Pancreas (tissue), 10 donors: Measurements from ENCODE around the gene ADRM1. TPM values are rescaled to one million over a fixed set of nuclear protein-coding genes. Genes with fewer than 3 reads are reported as not detected.

Experiments used
- ATAC-seq, 4 donors: fragments of 200-7000 bp; cut with Tn5 transposase; one replicate each; pipeline versions ENCODE4 v1.8.0 to v1.9.1; 2020; ENCODE audit warnings: mild to moderate bottlenecking in 4 of 4, moderate library complexity in 4 of 4
- DNase-seq, 6 donors: peaks; one replicate each; pipeline ENCODE4 v3.0.0-alpha.2; 2020
- FAIRE-seq: peaks from 2 replicates; lab custom pipeline; 2012; peaks lifted over from hg19 to GRCh38; lab: Jason Lieb, UNC
- H3K27ac ChIP-seq, 4 donors: fragments of 200-600 bp; sonication (generic); 1 replicate in 3 of 4; 2 replicates in 1 of 4; pipeline versions ENCODE4 v1.5.0 to v1.8.0; 2020
- H3K27me3 ChIP-seq, 4 donors: fragments of 200-600 bp; one replicate each; pipeline ENCODE4 v1.8.0; 2021
- H3K36me3 ChIP-seq, 3 donors: fragments of 200-600 bp; sonication (generic) in 1 of 3; one replicate each; pipeline versions ENCODE4 v1.5.0 to v1.8.0; 2020 to 2021
- H3K4me1 ChIP-seq, 3 donors: fragments of 200-600 bp; one replicate each; pipeline ENCODE4 v1.8.0; 2021
- H3K4me3 ChIP-seq, 4 donors: fragments of 200-600 bp; sonication (generic) in 2 of 4; one replicate each; pipeline versions ENCODE4 v1.5.0 to v1.8.0; 2020 to 2021
- H3K9me3 ChIP-seq, 4 donors: fragments of 200-600 bp; one replicate each; pipeline ENCODE4 v1.8.0; 2021
- WGBS, 2 donors: extraction: QIAGEN DNeasy Blood & Tissue Kit; methylation state at CpG; one replicate each; pipeline ENCODE4 v1.1.7; 2013; 5-methylcytosine and 5-hydroxymethylcytosine counted together
- intact Hi-C, 3 donors: fragments of 100-400 bp; cut with DNase I; formaldehyde crosslinking; loops; one replicate each; pipeline versions ENCODE4 v1.11.1 to v1.14.2; 2022
- polyA plus RNA-seq, 2 donors: library from polyadenylated mRNA; stranded (reverse); fragments of 200-250 nt; gene quantifications; one replicate each; pipeline ENCODE4 v1.2.3, GENCODE V29; 2013
- total RNA-seq, 6 donors: library from RNA; stranded (reverse); fragmentation: NEBNext Ultra II Directional in 4 of 6; extraction: Animal tissue kit (Norgen Biotek cat#: 25700) in 4 of 6; gene quantifications; one replicate each; pipeline versions ENCODE4 v1.2.1 to v1.2.4, GENCODE V29; 2021 to 2023
- TF ChIP-seq, protein P1 (sequence below), 4 donors: fragments of 200-600 bp; sonication (generic) in 3 of 4; IDR thresholded peaks; one replicate each; pipeline versions ENCODE4 v1.5.0 to v1.8.0; 2021; ENCODE audit warnings: antibody characterized with exemption in 4 of 4
- donor health status: healthy with polysubstance abuse.
- donor health status: DM: no; HTN: no; CAD: no; lungs with moderate emphysema.
- donor health status: DM: no; HTN: no; CAD: no.
- donor health status: control.
- donor health status: control.
- donor health status: Bipolar disorder and iron deficiency.
- donor health status: DM: yes; HTN: yes; CAD: no.
- donor health status: DM: no; HTN: no; CAD: no.
- donor health status: DM: no; HTN: no; CAD: no.
- donor health status: DM: yes; HTN: yes; CAD: no.

The ADRM1 gene
- total and polyA plus RNA-seq, 8 donors = 33.3 to 76.0 (median 41.7) TPM

DNA sequence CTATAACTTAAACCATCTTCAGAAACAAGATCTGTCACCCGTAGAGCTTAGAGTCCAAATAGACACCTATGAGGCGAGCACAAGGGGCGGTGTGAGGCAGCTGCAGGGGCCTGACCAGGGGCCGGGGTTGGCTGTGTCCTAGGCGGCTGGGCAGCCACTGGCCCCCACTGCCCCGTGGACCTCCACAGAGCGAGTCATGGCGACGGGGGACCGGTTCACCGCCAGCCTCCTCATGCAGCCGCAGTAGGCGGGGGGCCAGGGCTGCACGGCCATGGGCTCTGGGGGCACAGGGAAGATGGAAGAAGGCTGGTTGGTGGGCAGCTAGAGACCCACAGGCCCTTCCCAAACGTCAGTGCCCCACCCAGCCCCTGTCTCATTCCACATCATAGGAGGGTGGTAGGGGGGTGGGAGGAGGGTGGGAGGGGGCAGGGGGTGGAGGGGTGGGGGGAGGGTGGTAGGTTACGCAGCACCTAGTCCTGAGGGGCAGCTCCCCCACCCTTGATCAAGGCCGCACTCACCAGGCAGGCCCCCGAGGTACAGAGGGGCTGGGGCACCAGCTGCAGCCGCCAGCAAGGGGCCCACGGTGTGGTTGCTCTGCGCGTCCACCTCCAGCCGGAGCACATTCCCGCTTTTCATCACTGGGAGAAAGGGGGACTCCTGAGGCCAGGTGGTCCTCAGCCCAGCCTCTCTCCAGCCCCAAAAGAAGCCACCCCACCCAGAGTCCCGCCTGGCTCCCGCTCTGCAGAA is 6.6 kb downstream of the ADRM1 start:
- H3K27ac ChIP-seq = no peak overlapping the region
- intact Hi-C loops = loop anchor here in 2 of 3 donors (5.0 kb wide), 2 partner anchors 68 to 73 kb away; no protein-coding TSS in a partner anchor
- H3K9me3 ChIP-seq = no peaks in the 10 kb centered on the region
- DNase-seq = peak in 1 of 6 donors; percentile 83
- WGBS, 2 donors = 88 to 90% methylated on average over 20 to 26 of the region's 26 CpGs
- FAIRE-seq = no peak
- ATAC-seq = no peak
- H3K4me3 ChIP-seq = no peak overlapping the region
- TF ChIP-seq, protein P1, sequence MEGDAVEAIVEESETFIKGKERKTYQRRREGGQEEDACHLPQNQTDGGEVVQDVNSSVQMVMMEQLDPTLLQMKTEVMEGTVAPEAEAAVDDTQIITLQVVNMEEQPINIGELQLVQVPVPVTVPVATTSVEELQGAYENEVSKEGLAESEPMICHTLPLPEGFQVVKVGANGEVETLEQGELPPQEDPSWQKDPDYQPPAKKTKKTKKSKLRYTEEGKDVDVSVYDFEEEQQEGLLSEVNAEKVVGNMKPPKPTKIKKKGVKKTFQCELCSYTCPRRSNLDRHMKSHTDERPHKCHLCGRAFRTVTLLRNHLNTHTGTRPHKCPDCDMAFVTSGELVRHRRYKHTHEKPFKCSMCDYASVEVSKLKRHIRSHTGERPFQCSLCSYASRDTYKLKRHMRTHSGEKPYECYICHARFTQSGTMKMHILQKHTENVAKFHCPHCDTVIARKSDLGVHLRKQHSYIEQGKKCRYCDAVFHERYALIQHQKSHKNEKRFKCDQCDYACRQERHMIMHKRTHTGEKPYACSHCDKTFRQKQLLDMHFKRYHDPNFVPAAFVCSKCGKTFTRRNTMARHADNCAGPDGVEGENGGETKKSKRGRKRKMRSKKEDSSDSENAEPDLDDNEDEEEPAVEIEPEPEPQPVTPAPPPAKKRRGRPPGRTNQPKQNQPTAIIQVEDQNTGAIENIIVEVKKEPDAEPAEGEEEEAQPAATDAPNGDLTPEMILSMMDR (IDR thresholded peaks at IDR 0.05) = no peak
- peaks cover 9 to 65% (median 30%) of the 10 kb centered on the region in 3 donors for H3K36me3 ChIP-seq
- H3K4me1 ChIP-seq = peaks cover 8 to 18% (median 11%) of the 10 kb centered on the region in 3 donors
- H3K27me3 ChIP-seq = no peaks in the 10 kb centered on the region

DNA sequence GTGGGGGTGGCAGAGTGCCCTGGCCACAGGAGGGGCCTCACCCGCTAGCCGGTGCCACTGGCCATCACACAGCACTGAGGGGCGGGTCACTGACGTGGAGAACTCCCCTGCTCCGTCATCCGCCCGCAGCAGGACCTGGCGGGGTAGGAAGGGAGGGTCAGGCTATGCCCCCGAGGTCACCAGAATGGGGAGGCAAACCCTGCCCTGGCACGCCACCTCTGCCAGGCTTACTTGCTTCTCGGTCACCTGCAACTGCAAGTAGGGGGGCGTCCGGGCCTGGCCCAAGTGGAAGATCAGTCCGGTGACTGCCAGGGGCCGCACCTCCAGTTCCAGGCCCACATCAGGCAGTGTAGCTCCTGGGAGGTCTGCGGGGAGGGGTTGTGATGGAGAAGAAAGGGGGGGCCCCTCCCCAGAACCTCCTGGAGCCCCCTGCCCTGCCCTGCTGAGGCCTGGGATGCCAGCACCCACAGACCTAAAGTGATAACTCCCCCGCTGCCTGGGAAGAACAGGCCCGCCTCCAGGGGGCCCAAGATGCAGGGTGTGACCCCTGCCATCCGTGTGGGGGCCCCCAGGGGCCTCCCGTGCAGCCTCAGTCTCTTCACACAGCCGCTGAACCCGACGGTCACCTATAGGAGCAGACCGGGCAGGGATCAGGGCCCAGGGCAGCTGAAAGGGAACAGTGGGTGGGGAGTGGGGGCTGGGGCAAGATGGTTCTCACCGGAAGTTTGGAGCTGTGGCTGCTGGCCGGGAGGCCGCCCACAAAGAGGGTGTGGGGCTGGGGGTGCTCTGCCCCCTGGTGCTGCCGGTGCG is 7.4 kb downstream of the ADRM1 start:
- no peak for ATAC-seq
- H3K27ac ChIP-seq = no peak overlapping the region
- TF ChIP-seq, protein P1 (IDR thresholded peaks at IDR 0.05) = no peak
- DNase-seq = peak in 1 of 6 donors; percentile 83
- WGBS, 2 donors = 85 to 87% methylated on average over 25 to 29 of the region's 29 CpGs
- peaks cover 9 to 71% (median 30%) of the 10 kb centered on the region in 3 donors for H3K36me3 ChIP-seq
- no peaks in the 10 kb centered on the region for H3K27me3 ChIP-seq
- H3K4me3 ChIP-seq = no peak overlapping the region
- no peak for FAIRE-seq
- H3K9me3 ChIP-seq = no peaks in the 10 kb centered on the region
- intact Hi-C loops = loop anchor here in 2 of 3 donors (5.0 kb wide), 2 partner anchors 67 to 72 kb away; no protein-coding TSS in a partner anchor
- peaks cover 7 to 12% (median 8%) of the 10 kb centered on the region in 3 donors for H3K4me1 ChIP-seq

DNA sequence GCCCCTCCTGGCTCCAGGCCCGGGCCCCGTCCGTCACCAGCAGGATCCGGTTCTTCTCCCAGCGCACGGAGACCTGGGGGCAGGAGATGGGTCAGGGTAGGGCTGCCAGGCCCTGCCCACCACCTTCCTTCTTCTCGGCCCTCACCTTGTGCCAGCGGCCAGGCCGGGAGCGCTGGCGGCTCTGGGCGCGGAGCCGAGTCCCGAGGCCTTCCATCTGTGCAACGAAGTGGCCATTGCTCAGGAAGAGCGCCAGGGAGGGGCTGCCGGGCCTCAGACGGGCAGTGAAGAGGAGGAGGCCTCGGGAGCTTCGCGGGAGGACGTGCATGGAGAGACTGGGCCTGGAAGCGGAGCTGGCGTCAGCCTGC is 7.9 kb downstream of the ADRM1 start:
- TF ChIP-seq, protein P1 (IDR thresholded peaks at IDR 0.05) = no peak
- Histone ChIP-seq H3K4me1 (peaks cover 4 to 7% (median 7%) of the 10 kb centered on the region in 3 donors), H3K27me3 (no peaks in the 10 kb centered on the region), H3K36me3 (peaks cover 9 to 74% (median 30%) of the 10 kb centered on the region in 3 donors), H3K27ac (no peak overlapping the region), H3K9me3 (no peaks in the 10 kb centered on the region), H3K4me3 (no peak overlapping the region)
- intact Hi-C loops = no loop called here
- ATAC-seq (no peak), FAIRE-seq (no peak), DNase-seq (no peak)
- 80 to 84% methylated on average over 25 of the region's 25 CpGs for WGBS, 2 donors

DNA sequence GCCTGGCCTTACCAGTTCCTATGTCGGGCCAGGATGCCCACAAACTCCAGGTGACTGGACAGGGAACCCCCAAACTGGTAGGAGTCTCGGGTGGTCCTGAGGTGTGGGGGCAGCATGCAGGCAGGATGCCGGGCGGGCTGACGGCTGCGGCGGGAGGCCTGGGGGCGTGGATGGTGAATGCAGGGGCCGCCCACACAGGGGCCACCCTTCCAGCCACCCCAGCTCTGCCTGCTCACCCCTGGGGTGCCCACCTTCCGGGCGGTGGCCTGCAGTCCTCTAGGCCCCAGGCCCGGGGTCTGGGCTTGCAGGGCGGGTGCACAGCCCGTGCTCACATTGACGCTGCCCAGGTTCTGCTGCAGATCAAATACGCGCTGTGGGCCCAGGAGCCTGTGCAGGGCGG is 8.4 kb downstream of the ADRM1 start:
- 95 to 97% methylated on average over 17 to 18 of the region's 18 CpGs for WGBS, 2 donors
- H3K4me3 ChIP-seq = no peak overlapping the region
- peaks cover 9 to 74% (median 30%) of the 10 kb centered on the region in 3 donors for H3K36me3 ChIP-seq
- TF ChIP-seq, protein P1 (IDR thresholded peaks at IDR 0.05) = no peak
- DNase-seq (no peak), ATAC-seq (no peak), FAIRE-seq (no peak)
- intact Hi-C loops = no loop called here
- no peak overlapping the region for H3K27ac ChIP-seq
- H3K27me3 ChIP-seq = no peaks in the 10 kb centered on the region
- H3K9me3 ChIP-seq = no peaks in the 10 kb centered on the region
- H3K4me1 ChIP-seq = peaks cover 0 to 3% (median 2%) of the 10 kb centered on the region in 3 donors
